Activated CD8-positive, alpha-beta T cell treated with anti-CD3 and anti-CD28 coated beads for 36 hours (primary cell): ENCODE data around the gene PERCC1. TPM values are rescaled to one million over a fixed set of nuclear protein-coding genes. Genes with fewer than 3 reads are reported as not detected.

Source experiments
- ATAC-seq: fragments of 200-7000 bp; cut with Tn5 transposase; one replicate; pipeline ENCODE4 v1.10.0; 2021; ENCODE audit warnings: mild to moderate bottlenecking, moderate library complexity
- CTCF ChIA-PET: fragments of 350-600 bp; sonication (Branson Sonifier 250); formaldehyde crosslinking; loops from one replicate; lab custom pipeline; 2021; ENCODE audit warnings: antibody characterized with exemption; lab: Charles Lee
- POLR2A ChIA-PET: fragments of 350-600 bp; sonication (Branson Sonifier 250); formaldehyde crosslinking; loops from one replicate; lab custom pipeline; 2021; ENCODE audit warnings: antibody characterized with exemption; lab: Charles Lee
- DNase-seq: peaks from one replicate; pipeline ENCODE4 v3.0.0-alpha.2; 2020
- H3K27ac Mint-ChIP-seq: one replicate; pipeline ENCODE4 v1.8.0; 2021; ENCODE audit warnings: mild to moderate bottlenecking, mixed read lengths
- H3K27me3 Mint-ChIP-seq: one replicate; pipeline ENCODE4 v1.8.0; 2021; ENCODE audit warnings: mixed read lengths
- H3K36me3 Mint-ChIP-seq: one replicate; pipeline ENCODE4 v1.8.0; 2021; ENCODE audit warnings: low read depth, mixed read lengths
- H3K4me1 Mint-ChIP-seq: one replicate; pipeline ENCODE4 v1.8.0; 2021; ENCODE audit warnings: low read depth, mixed read lengths
- H3K4me3 Mint-ChIP-seq: one replicate; pipeline ENCODE4 v1.8.0; 2021; ENCODE audit warnings: mild to moderate bottlenecking, moderate library complexity, mixed read lengths
- H3K9me3 Mint-ChIP-seq: one replicate; pipeline ENCODE4 v1.8.0; 2021; ENCODE audit warnings: mixed read lengths
- intact Hi-C: fragments of 100-400 bp; cut with micrococcal nuclease; formaldehyde crosslinking; loops from one replicate; pipeline ENCODE4 v1.10.0; 2022
- total RNA-seq, 2 experiments: library from RNA; stranded (reverse); gene quantifications; one replicate each; pipeline ENCODE4 v1.2.3, GENCODE V29; 2021
- TF ChIP-seq, protein P1 (sequence below): fragments of 200-600 bp; IDR thresholded peaks from one replicate; pipeline ENCODE4 v1.8.0; 2022; ENCODE audit warnings: antibody characterized with exemption, mild to moderate bottlenecking

PERCC1 gene
- total RNA-seq, 2 experiments from 2014 or later = 0.29 TPM; not detected in 1

DNA sequence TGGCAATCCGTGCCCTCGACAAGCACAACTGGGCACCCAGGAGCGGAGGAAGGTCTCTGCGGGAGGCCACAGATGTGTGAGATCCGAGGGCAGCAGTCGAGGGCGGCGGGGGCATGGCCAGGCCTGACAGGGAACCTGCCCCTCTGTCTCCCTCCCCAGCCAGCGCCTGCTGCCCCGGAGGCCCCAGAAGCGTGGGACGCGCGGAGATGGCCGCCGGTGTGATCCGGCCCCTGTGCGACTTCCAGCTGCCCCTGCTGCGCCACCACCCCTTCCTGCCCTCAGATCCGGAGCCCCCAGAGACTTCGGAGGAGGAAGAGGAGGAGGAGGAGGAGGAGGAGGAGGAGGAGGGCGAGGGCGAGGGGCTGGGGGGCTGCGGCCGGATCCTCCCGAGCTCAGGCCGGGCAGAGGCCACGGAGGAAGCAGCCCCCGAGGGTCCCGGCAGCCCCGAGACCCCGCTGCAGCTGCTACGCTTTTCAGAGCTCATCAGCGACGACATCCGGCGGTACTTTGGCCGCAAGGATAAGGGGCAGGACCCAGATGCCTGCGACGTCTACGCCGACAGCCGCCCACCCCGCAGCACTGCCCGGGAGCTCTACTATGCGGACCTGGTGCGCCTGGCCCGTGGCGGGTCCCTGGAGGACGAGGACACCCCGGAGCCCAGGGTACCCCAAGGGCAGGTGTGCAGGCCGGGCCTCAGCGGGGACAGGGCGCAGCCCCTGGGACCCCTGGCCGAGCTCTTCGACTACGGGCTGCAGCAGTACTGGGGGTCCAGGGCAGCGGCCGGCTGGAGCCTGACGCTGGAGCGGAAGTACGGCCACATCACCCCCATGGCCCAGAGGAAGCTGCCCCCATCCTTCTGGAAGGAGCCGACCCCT, 1.7 kb downstream of the PERCC1 start:
- ChIA-PET CTCF (interaction anchor here (1.1 to 1.8 kb wide), 2 partner anchors 11 to 69 kb away, joined by 3 to 5 read pairs; no protein-coding TSS in a partner anchor), POLR2A (interaction anchor here (1.0 to 1.8 kb wide), 4 partner anchors 11 to 61 kb away, joined by 3 to 4 read pairs (median 4); partner anchors contain the start of genes TELO2 and UQCC4)
- Mint-ChIP-seq H3K27me3 (no peaks in the 10 kb centered on the region), H3K4me1 (no peaks in the 10 kb centered on the region), H3K9me3 (no peaks in the 10 kb centered on the region), H3K27ac (peak overlapping the region; percentile 59), H3K36me3 (no peaks in the 10 kb centered on the region), H3K4me3 (peak overlapping the region; percentile 56)
- DNase-seq (peak; percentile 41), ATAC-seq (peak; percentile 38)
- intact Hi-C loops = no loop called here
- TF ChIP-seq, protein P1, sequence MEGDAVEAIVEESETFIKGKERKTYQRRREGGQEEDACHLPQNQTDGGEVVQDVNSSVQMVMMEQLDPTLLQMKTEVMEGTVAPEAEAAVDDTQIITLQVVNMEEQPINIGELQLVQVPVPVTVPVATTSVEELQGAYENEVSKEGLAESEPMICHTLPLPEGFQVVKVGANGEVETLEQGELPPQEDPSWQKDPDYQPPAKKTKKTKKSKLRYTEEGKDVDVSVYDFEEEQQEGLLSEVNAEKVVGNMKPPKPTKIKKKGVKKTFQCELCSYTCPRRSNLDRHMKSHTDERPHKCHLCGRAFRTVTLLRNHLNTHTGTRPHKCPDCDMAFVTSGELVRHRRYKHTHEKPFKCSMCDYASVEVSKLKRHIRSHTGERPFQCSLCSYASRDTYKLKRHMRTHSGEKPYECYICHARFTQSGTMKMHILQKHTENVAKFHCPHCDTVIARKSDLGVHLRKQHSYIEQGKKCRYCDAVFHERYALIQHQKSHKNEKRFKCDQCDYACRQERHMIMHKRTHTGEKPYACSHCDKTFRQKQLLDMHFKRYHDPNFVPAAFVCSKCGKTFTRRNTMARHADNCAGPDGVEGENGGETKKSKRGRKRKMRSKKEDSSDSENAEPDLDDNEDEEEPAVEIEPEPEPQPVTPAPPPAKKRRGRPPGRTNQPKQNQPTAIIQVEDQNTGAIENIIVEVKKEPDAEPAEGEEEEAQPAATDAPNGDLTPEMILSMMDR = no peak

DNA sequence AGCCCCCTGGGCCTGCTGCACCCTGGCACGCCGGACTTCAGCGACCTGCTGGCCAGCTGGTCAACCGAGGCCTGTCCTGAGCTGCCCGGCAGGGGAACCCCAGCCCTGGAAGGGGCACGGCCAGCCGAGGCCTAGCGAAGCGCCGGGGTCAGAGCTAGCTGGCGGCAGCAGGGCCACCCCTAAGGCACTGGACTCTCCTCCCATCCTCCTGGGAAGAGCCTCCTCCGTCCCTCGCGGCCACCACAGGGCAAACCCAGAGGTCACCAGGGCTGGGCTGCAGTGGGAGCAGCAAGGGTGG, 2.3 kb downstream of the PERCC1 start:
- Mint-ChIP-seq H3K4me3 (no peak overlapping the region), H3K27ac (no peak overlapping the region), H3K36me3 (no peaks in the 10 kb centered on the region), H3K4me1 (no peaks in the 10 kb centered on the region), H3K9me3 (no peaks in the 10 kb centered on the region), H3K27me3 (no peaks in the 10 kb centered on the region)
- DNase-seq (no peak), ATAC-seq (no peak)
- intact Hi-C loops = no loop called here
- TF ChIP-seq, protein P1 = no peak
- ChIA-PET POLR2A (interaction anchor here (0.9 to 1.8 kb wide), 4 partner anchors 12 to 25 kb away, joined by 3 to 4 read pairs (median 4); partner anchors contain the start of gene UQCC4), CTCF (interaction anchor here (1.1 to 1.8 kb wide), 2 partner anchors 11 to 70 kb away, joined by 3 to 5 read pairs; no protein-coding TSS in a partner anchor)

DNA sequence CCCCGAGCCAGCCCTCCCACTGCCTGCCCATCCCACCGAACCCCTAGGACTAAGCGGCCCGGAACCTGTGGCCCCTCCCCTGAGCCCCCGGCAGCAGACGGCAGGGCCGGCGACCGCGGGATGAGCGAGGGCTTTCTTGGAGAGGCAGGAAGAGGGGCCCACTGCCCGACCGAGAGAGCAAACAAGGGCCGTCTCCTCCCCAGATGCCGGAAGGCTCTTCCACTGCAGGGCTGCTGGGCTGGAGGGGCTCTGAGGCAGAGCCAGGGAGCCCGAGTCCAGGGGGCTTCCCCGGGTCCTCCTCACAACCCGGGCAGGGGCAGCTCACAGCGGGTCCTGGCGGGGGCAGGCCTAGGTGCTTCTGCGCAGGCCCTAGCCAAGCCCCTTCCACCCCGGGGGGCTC, 2.9 kb downstream of the PERCC1 start:
- POLR2A ChIA-PET = interaction anchor here (0.9 to 1.8 kb wide), 3 partner anchors 13 to 25 kb away, joined by 3 to 4 read pairs (median 3); partner anchors contain the start of gene UQCC4
- intact Hi-C loops = no loop called here
- H3K9me3 Mint-ChIP-seq = no peaks in the 10 kb centered on the region

DNA sequence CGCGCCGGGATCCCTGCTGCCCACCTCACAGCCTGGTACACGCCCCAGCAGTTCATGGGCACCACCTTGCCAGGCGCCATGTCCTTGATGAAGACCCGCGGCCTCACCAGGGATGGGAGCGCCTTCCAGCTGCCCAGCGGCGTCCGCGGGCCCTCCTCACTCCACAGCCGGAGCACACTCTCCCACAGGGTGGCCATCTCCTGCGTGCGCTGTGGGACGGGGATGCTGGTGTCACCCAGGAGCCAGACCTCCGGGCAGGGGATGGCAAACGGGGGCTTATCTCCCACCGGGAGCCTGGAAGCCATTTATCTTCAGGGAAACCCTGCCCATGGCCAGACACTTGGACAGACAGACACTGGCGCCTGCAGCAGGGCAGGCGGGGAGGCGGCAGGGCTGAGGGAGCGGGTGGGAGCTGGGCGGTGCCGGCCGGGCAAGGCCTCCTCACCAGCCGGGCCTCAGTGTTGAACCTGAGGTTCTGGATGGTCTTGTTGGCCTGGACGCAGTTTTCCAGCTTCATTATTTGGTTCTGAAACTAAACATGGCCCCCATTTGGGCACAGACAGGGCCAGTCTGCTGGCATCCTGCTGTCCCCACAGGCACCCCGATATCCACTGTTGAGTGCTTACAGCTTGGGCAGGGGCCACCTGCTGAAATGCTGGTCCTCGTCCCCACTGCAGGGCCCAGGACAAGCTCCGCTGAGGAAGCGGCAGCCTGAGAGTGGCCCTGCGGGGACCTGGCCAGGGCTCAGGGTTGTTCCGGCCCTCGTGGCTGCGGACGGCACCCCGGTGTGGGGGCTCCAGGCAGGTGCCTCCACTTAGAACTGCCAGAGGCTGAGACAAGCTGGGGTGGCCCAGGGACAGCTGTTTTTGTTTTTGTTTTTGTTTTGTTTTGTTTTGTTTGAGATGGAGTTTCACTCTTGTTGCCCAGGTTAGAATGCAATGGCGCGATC, 4.0 kb downstream of the PERCC1 start:
- ChIA-PET POLR2A (no interaction called here), CTCF (no interaction called here)
- intact Hi-C loops = no loop called here
- no peak for ATAC-seq
- H3K27ac Mint-ChIP-seq = no peak overlapping the region
- TF ChIP-seq, protein P1 = no peak
- no peaks in the 10 kb centered on the region for H3K36me3 Mint-ChIP-seq
- H3K9me3 Mint-ChIP-seq = no peaks in the 10 kb centered on the region
- H3K4me1 Mint-ChIP-seq = no peaks in the 10 kb centered on the region
- H3K27me3 Mint-ChIP-seq = no peaks in the 10 kb centered on the region
- no peak for DNase-seq
- H3K4me3 Mint-ChIP-seq = no peak overlapping the region

More for the DNA sequence above, 2.9 kb downstream of the PERCC1 start:
- CTCF ChIA-PET = interaction anchor here (1.8 kb wide), 1 partner anchor 70 kb away, joined by 5 read pairs; no protein-coding TSS in a partner anchor
- Mint-ChIP-seq H3K36me3 (no peaks in the 10 kb centered on the region), H3K27ac (no peak overlapping the region), H3K27me3 (no peaks in the 10 kb centered on the region), H3K4me3 (no peak overlapping the region), H3K4me1 (no peaks in the 10 kb centered on the region)
- ATAC-seq = no peak
- no peak for DNase-seq
- TF ChIP-seq, protein P1 = no peak
